GM18873 (cell line): Measurements from ENCODE around the gene SETD2.
"Not testable (repeated sequence)": the region's sequence is repeated elsewhere in the genome, so short reads cannot be mapped to it uniquely, and the experiment has no call there.

Experiments used
- ATAC-seq: cut with Tn5 transposase; IDR thresholded peaks from one replicate; pipeline ENCODE4 v1.9.1; 2021; ENCODE audit warnings: mild to moderate bottlenecking, moderate library complexity, moderate number of reproducible peaks; ENCODE audit not compliant: unreplicated experiment, low FRiP score

Gene SETD2, protein sequence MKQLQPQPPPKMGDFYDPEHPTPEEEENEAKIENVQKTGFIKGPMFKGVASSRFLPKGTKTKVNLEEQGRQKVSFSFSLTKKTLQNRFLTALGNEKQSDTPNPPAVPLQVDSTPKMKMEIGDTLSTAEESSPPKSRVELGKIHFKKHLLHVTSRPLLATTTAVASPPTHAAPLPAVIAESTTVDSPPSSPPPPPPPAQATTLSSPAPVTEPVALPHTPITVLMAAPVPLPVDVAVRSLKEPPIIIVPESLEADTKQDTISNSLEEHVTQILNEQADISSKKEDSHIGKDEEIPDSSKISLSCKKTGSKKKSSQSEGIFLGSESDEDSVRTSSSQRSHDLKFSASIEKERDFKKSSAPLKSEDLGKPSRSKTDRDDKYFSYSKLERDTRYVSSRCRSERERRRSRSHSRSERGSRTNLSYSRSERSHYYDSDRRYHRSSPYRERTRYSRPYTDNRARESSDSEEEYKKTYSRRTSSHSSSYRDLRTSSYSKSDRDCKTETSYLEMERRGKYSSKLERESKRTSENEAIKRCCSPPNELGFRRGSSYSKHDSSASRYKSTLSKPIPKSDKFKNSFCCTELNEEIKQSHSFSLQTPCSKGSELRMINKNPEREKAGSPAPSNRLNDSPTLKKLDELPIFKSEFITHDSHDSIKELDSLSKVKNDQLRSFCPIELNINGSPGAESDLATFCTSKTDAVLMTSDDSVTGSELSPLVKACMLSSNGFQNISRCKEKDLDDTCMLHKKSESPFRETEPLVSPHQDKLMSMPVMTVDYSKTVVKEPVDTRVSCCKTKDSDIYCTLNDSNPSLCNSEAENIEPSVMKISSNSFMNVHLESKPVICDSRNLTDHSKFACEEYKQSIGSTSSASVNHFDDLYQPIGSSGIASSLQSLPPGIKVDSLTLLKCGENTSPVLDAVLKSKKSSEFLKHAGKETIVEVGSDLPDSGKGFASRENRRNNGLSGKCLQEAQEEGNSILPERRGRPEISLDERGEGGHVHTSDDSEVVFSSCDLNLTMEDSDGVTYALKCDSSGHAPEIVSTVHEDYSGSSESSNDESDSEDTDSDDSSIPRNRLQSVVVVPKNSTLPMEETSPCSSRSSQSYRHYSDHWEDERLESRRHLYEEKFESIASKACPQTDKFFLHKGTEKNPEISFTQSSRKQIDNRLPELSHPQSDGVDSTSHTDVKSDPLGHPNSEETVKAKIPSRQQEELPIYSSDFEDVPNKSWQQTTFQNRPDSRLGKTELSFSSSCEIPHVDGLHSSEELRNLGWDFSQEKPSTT (N-terminal part only)

GRCh38 chr3:47164007-47164881, at the start of gene SETD2:
TSS of gene SETD2 (minus strand) at chr3:47164113. CDS start at chr3:47163924, 189 bp downstream.
- ATAC-seq: peak; percentile 57

DNA sequence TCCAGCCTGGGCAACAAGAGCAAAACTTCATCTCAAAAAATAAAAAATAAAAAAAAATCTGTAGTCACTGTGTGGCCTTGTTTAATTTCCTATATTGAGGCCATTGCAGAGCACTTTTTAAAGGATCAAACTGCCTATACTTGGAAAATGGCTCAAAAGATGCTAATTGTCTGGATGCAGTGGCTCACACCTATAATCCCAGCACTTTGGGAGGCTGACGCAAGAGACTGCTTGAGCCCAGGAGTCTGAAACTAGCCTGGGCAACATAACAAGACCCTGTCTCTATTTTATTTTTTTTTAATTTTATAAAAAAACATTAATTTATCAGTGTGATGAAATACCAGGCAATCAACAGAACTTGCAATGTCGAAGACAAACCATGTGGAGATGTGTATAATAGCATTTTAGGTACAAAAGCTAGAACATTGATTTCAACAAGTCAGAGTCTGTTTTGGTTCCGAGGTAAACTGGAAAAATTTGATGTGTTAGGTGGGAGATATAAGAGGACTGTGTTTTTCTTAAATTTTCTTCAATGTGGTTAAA, 47.0 kb upstream of the SETD2 start:
- ATAC-seq: no peak

- not testable (repeated sequence) for ATAC-seq
These were observed 42.1 kb upstream of the SETD2 start for GRCh38 chr3:47206022-47206421.

DNA sequence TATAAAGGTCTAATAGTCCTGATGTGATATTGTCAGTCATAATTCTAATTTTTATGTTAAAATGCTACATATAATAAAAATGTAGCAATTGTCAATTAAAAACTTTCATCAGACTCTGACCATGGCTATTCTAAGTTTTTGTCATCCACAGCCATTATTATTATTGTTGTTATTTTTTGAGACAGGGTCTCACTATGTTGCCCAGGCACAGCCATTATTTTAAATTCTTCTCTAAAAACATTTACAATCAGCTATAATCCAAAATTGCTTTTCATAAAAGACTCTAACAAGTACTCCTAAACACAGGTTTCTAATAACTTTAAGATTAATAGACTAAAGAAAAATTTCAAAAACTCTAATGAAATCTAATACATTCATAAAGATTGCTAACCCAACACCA, 41.0 kb upstream of the SETD2 start:
- no peak for ATAC-seq

DNA sequence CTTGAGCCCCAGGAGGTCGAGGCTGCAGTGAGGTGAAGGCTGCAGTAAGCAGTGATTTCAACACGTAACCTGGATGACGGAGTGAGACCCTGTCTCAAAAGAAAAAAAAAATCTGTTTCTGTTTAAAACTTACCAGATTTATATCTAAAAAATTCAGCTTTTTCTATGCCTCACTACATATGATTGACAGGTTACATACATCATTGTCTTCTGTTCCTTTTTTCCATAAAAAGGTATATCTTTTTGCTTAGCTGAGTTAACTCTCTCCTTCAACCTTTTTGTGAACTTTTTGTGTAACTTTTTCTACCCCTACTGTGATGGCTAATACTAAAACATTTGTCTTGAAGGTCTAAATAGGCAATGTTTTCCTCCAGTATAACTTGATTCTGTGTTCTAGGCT, 38.6 kb upstream of the SETD2 start:
- no peak for ATAC-seq

DNA sequence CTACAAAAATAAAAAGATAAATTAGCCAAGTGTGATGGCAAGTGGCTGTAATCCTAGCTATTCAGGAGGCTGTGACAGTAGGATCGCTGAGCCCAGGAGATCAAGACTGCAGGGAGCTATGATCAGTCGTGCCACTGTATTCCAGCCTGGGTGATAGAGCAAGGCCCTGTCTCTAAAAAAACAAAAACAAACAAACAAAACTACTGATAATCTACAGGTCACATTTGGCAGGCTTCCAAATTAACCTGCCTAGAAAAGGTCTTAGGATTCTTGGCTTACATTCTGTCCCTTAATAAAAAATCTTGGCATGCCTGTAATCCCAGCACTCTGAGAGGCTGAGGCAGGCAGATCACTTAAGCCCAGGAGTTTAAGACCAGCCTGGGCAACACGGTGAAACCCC, 33.4 kb upstream of the SETD2 start:
- no peak for ATAC-seq

DNA sequence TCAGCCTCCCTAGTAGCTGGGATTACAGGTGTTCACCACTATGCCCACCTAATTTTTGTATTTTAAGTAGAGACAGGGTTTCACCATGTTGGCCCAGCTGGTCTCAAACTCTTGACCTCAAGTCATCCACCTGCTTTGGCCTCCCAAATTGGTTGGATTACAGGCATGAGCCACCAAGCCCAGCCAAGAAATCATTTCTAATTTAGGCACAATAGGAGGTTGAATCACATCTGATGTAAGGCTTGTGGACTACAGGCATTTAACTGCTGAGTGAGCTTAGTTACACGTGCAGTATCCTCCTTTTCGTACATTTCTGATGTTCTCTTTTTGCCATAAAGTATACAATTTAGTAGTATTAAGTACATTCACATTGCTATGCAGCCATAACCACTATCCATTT, 31.1 kb upstream of the SETD2 start:
- no peak for ATAC-seq

GRCh38 chr3:47193871-47194859, 30.3 kb upstream of the SETD2 start:
- ATAC-seq: no peak

DNA sequence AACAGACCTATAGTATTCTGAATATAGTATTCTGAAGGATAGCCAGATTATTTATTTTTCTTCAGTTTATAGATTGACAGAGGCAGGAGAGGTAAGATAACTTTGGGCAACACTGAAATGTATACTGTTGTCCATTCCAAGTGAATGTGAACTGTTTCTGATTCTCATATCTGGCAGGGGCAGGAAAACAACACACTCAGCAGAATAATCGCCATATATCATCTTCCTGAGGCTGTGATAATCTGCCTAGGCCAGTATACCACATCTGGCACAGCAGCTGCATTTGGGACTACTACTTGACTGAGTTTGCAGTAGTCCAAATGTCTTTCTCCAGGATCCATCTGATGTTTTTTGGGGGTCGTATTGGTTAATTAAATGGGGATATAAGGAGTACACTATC, 22.4 kb upstream of the SETD2 start:
- no peak for ATAC-seq

DNA sequence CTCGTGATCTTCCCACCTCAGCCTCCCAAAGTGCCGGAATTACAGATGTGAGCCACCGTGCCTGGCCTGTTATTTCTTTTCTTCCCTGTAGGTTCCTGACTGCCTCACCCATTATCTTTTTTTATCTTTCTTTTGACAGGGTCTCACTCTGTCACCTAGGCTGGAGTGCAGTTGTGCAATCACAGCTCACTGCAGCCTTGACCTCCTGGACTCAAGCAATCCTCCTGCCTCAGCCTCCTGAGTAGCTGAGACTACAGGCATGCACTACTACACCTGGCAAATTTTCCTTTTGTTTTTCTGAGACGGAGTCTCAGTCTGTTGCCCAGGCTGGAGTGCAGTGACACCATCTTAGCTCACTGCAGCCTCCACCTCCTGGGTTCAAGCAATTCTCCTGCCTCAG, 17.8 kb upstream of the SETD2 start:
- not testable (repeated sequence) for ATAC-seq

DNA sequence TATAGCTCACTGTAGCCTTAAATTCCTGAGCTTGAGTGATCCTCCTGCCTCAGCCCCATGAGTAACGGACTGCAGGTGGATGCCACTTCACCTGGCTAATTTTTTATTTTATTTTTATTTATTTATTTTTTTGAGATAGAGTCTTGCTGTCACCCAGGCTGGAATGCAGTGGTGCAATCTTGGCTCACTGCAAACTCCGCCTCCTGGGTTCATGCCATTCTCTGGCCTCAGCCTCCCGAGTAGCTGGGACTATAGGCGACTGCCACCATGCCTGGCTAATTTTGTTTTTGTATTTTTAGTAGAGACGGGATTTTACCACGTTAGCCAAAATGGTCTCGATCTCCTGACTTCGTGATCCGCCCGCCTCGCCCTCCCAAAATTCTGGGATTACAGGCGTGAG, 16.1 kb upstream of the SETD2 start:
- not testable (repeated sequence) for ATAC-seq

DNA sequence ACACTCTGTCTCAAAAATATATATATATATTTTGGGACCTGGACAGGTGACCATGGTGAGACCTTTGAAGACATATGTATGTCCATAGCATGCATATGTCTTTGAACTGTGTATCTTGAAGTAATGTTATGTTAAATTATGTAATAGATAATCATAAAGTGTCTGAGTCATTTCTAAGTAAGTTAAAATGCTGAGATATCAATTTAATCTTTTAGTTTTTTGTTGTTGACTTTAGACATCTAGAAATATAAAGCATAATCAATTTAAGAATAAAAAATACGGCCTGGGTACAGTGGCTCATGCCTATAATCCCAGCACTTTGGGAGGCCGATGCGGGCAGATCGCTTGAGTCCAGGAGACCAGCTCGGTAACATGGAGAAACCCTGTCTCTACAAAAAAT, 12.7 kb upstream of the SETD2 start:
- ATAC-seq: no peak

DNA sequence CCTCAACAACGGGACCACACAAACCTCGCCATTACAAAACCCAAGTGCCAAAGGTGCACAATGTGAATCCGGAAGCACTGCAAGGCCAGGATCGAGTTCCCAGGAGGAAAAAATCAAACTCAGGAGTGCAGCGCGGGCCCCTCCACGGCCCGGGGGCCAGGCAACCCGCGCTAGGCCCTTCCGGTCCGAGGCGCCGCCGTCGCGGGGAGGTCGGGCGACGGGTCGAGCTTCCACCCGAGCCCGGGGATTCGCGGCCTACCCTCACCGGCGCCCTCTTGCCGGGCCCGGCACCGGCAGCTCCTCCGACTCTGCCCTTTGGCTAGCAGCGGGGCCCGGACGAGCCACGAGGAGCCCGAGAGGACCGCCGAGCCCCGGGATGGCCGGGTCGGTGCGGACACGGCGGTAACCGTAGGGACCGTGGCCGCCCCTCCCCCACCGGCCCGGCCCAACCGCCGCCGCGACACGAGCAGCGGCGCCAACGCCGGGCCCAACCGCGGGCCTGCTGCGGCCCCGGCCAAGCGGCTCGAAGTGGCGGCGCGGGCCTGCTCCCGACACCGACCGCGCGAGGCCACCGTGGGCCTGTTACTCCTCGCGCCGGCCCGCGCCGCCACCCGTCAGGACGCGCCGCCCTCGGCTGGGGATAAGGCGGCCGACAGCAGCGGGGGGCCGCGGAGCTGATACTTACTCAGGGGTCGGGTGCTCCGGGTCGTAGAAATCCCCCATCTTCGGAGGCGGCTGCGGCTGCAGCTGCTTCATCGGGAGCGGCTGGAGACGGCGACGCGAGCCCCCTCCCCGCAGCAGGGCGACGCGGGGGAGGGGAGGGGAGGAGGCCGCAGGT, 525 bp downstream of the SETD2 start:
- peak; percentile 15 for ATAC-seq

GRCh38 chr3:47162697-47163168, 1.2 kb downstream of the SETD2 start:
- ATAC-seq: no peak

GRCh38 chr3:47161983-47162696, 1.8 kb downstream of the SETD2 start:
- no peak for ATAC-seq

DNA sequence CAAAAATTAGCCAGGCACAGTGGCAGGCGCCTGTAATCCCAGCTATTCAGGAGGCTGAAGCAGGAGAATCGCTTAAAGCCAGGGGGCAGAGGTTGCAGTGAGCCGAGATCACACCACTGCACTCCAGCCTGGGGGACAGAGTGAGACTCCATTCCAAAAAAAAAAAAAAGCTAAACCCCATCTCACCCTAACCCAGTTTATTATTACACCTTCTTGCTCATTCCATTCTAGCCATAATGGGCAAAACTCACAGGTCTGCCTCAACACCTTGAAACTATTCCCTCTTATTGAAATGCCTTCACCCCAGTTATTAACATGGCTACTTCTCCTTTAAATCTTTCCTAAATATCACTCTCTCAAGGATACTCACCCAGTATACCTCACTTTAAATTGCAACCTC, 4.1 kb downstream of the SETD2 start:
- no peak for ATAC-seq

GRCh38 chr3:47158208-47158607, 5.7 kb downstream of the SETD2 start:
- no peak for ATAC-seq
